ENCODE data around the gene RNASE12. TPM values are rescaled to one million over a fixed set of nuclear protein-coding genes. Genes with fewer than 3 reads are reported as not detected.
"Not testable (repeated sequence)": the region's sequence is repeated elsewhere in the genome, so short reads cannot be mapped to it uniquely, and the experiment has no call there.

The RNASE12 gene, protein sequence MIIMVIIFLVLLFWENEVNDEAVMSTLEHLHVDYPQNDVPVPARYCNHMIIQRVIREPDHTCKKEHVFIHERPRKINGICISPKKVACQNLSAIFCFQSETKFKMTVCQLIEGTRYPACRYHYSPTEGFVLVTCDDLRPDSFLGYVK
- 5.8 TPM for total RNA-seq (ENCODE audit: insufficient read depth, low replicate concordance)

GRCh38 chr14:20591235-20591634 is at the start of gene RNASE12:
RNASE12 (minus strand) TSS chr14:20591376; CDS start chr14:20590723, 653 bp downstream.
- no peak for DNase-seq (ENCODE audit: low spot score)

GRCh38 chr14:20632831-20633691 is 41.9 kb upstream of the RNASE12 start:
- peak; percentile 72 for DNase-seq (ENCODE audit: low spot score)

DNA sequence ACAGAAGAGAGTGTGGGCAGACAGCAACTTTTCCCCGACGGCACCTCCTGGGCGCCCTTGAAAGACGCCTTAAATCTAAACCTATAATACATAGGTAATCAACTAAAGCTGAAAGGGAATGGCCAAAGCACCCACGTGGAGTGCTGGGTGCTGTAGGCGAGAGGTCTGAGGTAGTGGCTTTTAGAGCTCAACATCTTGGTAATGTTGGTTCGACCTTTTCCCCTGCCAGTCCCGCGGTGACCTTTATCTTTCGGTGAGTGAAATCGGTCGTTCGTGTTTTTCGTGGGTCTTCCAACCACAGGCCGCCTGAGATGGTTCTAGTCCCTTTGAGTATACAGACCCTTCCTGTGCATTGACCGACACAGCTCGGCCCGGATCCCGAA is 41.3 kb upstream of the RNASE12 start:
- DNase-seq (ENCODE audit: low spot score): no peak

GRCh38 chr14:20631880-20632389 is 40.8 kb upstream of the RNASE12 start:
- peak; percentile 62 for DNase-seq (ENCODE audit: low spot score)

- DNase-seq (ENCODE audit: low spot score): peak; percentile 63
Observed at GRCh38 chr14:20631023-20631879, 40.1 kb upstream of the RNASE12 start.

DNA sequence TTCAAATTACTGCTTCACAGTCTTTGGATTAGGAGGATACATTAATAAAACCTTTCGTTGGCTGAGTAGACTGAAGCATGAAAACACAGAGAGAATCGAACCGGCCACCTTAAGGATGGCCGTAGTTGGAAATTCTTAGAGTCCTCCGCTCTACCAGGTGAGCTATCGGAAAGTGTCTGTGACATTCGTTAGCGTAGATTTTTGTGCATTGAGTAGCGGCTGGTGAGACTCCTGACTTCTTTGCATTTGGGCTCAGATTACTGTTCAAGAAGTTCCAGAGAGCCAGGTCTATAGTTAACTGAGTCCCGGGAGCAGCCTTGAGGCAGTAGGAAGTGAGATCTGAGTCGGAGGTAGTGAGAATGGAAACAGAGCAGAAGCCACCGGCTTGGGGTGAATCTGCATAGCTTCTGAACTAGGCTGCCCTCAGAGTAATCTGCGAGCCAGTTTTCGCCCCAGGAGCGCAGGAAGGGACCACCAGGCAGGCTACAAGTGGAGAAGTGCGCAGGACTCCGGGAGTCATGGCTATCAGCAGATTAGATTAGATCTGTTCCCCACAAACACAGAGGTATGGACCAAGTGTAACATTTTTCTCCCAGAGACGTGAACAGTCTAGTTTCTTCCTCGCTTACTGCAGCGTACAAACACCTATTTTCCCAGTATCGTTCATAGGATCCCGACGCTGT is 39.3 kb upstream of the RNASE12 start:
- DNase-seq (ENCODE audit: low spot score): peak; percentile 35

DNA sequence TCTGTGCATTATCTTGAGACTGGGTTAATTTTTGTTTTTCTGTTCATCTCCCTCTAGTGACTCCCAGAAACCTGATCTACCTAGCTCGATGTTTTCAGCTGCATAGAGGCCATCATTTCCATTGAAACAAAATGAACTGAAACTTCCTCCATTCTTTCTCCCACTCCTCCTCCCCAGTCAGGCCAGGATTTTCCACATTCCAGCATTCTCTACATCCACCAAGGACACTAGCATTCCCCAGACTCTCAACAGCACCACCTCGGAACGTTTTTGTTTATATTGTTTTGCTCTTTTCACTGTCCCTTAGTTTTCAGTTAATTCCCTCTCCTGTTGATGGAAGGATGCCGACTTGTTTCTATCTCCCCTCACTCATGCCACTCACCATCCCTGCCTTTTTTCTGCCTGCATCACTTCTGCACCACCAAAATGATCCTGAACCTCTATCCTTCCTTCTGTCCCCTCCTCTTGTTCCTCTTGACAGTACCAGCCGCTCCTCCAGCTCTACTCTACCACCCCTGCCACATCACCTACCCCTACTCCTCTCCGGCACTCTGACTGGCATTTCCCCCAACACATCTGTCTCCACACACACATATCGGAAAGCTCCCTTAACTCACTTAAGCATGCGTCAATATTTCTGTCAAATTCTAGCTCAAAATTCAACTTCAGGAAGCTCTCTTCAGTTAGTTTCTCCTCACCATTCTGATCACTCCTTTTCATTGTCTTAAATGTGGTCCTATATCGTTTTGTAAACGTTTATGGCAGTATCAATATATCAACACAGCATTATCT is 37.1 kb upstream of the RNASE12 start:
- no peak for DNase-seq (ENCODE audit: low spot score)

- no peak for DNase-seq (ENCODE audit: low spot score)
Observed at GRCh38 chr14:20627346-20628027, 36.3 kb upstream of the RNASE12 start.

- DNase-seq (ENCODE audit: low spot score): no peak
Observed at GRCh38 chr14:20626274-20626673, 35.1 kb upstream of the RNASE12 start.

GRCh38 chr14:20624495-20625070 is 33.4 kb upstream of the RNASE12 start:
- DNase-seq (ENCODE audit: low spot score): no peak

DNA sequence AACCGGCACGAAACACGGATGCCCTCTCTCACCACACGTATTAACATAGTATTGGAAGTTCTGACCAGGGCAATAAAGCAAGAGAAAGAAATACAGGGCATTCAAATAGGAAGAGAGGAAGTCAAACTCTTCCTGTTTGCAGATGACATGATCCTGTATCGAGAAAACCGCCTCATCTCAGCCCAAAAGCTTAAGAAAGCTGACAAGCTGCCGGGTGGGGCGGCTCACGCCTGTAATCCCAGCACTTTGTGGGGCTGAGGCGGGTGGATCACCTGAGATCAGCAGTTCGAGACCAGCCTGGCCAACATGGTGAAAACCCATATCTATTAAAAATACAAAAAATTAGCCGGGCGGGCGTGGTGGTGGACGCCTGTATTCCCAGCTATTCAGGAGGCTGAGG is 32.6 kb upstream of the RNASE12 start:
- no peak for DNase-seq (ENCODE audit: low spot score)

DNA sequence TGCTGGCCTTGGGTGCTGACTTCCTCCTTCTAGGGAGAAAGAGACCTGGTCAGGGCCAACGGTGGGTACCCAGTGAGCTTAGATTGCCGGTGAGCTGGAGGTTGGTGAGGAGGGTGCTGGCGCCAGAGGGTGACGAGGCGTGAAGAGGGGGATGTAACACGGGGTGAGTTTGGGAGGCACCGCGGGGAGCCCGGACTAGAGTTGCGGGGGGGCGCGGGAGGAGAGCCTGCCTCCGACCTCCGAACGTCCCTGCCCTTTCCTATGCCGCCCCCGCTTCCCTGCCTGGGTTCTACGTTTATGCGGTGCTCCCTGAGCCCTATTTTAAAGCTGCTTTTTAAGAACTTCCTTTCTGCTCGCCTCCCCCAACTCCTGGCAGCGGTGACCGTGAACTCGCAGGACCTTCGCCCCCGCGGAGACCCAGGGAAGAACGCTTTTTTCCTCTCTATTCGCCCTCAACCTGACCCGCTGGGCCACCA is 31.7 kb upstream of the RNASE12 start:
- DNase-seq (ENCODE audit: low spot score): no peak

DNA sequence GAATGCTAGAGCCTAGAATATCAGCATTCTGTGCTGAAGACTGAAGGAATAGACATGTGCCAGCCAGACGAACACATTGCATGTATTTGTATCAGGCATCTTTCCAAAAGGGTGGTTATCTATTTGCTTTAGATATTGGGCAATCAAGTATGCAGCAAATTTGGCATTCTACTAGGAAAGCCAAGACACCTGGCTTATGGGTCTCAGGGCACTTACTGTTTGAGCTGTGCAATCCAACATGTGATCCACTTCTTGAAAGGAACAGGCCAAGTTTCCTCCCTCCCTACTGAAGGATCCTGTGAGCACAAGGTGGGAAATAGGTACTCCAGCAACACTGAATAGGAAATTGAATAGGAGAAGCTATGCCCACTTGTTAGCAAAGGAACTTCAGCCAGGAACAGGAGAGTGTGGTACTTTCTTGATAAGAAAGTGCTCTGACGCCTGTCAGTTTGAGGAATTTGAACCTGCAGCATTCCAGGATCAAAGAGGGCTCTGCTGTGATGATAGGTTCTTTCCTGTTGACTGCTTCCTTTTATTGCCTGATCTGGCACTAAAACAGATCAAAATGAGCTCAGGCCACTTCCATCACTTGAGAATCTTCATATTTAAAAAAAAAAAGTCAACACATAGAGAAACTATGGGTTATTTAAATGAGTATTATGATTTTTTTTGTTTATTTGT is 29.8 kb upstream of the RNASE12 start:
- DNase-seq (ENCODE audit: low spot score): no peak

- not testable (repeated sequence) for DNase-seq (ENCODE audit: low spot score)
Observed at GRCh38 chr14:20619688-20620087, 28.5 kb upstream of the RNASE12 start.

DNA sequence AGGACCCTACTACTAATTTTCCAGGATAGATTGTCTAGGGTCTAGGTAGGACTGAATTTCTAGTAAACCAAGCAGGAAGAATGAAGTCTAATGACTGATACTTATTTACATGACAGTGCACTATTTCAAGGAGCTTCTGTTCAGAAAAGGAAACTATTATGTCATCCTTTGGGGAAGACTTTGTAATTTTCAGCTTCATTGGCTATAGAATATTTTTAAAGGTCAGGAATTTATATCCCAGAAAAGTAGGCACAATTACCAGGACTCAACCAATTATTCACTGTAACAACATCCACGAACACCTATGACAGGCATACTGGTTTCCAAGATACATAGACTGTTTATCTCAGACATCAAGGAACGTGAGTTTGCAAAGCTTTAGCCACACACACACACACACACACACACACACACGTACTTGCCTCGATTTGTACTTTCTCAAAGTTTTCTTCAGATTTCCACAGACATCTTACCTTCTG is 27.1 kb upstream of the RNASE12 start:
- no peak for DNase-seq (ENCODE audit: low spot score)

GRCh38 chr14:20617138-20618003 is 26.2 kb upstream of the RNASE12 start:
- DNase-seq (ENCODE audit: low spot score): no peak

GRCh38 chr14:20615996-20616395 is 24.8 kb upstream of the RNASE12 start:
- DNase-seq (ENCODE audit: low spot score): no peak

All from umbilical cord (tissue), 2 donors.